Neural progenitor cell (in vitro differentiated cells): Measurements from ENCODE around the gene STON2. TPM values are rescaled to one million over a fixed set of nuclear protein-coding genes. Genes with fewer than 3 reads are reported as not detected.
A peak's percentile ranks its signal among the peaks of the same experiment; 100 is the strongest.

Experiments used
- DNase-seq: peaks from one replicate; pipeline ENCODE4 v3.0.0-alpha.2; 2016; ENCODE audit warnings: low spot score
- H2AFZ ChIP-seq: fragments of 200-600 bp; sonication (generic); replicated peaks from 2 replicates; pipeline ENCODE4 v1.6.1; 2016; ENCODE audit warnings: antibody characterized with exemption
- H3F3A ChIP-seq: fragments of 200-600 bp; sonication (generic); 2 replicates; pipeline ENCODE4 v1.6.1; 2016; ENCODE audit warnings: antibody characterized with exemption, low read depth
- H3K27ac ChIP-seq: fragments of 200-600 bp; sonication (generic); 2 replicates; pipeline ENCODE4 v1.5.1; 2016; ENCODE audit warnings: mild to moderate bottlenecking
- H3K27me3 ChIP-seq: fragments of 200-600 bp; sonication (generic); 2 replicates; pipeline ENCODE4 v1.6.1; 2016; ENCODE audit warnings: mild to moderate bottlenecking, moderate library complexity
- H3K36me3 ChIP-seq: fragments of 200-600 bp; sonication (generic); 2 replicates; pipeline ENCODE4 v1.5.1; 2016
- H3K4me1 ChIP-seq: fragments of 200-600 bp; sonication (generic); 2 replicates; pipeline ENCODE4 v1.6.1; 2016; ENCODE audit warnings: mixed run types
- H3K4me2 ChIP-seq: fragments of 200-600 bp; sonication (generic); 2 replicates; pipeline ENCODE4 v1.6.1; 2016
- H3K4me3 ChIP-seq: fragments of 200-600 bp; sonication (generic); 2 replicates; pipeline ENCODE4 v1.5.1; 2016
- H3K79me2 ChIP-seq: fragments of 200-600 bp; sonication (generic); 2 replicates; pipeline ENCODE4 v1.6.1; 2016; ENCODE audit warnings: low read depth
- H3K9ac ChIP-seq: fragments of 200-600 bp; sonication (generic); 2 replicates; pipeline ENCODE4 v1.6.1; 2016
- H3K9me3 ChIP-seq: fragments of 200-600 bp; sonication (generic); 2 replicates; pipeline ENCODE4 v1.5.1; 2016; ENCODE audit warnings: low read depth
- H4K20me1 ChIP-seq: fragments of 200-600 bp; sonication (generic); 2 replicates; pipeline ENCODE4 v1.6.1; 2016; ENCODE audit warnings: low read depth
- H3K27ac Mint-ChIP-seq: 3 replicates; pipeline ENCODE4 v1.8.0; 2021; ENCODE audit warnings: mixed read lengths
- H3K27me3 Mint-ChIP-seq: 2 replicates; pipeline ENCODE4 v1.8.0; 2022; ENCODE audit warnings: low read depth, mild to moderate bottlenecking, inconsistent platforms, moderate library complexity, mixed read lengths; ENCODE audit not compliant: insufficient read depth
- H3K36me3 Mint-ChIP-seq: 3 replicates; pipeline ENCODE4 v1.8.0; 2021; ENCODE audit warnings: mixed read lengths
- H3K4me1 Mint-ChIP-seq: 3 replicates; pipeline ENCODE4 v1.8.0; 2021; ENCODE audit warnings: mixed read lengths
- H3K4me3 Mint-ChIP-seq: 3 replicates; pipeline ENCODE4 v1.8.0; 2021; ENCODE audit warnings: mild to moderate bottlenecking, moderate library complexity, mixed read lengths
- H3K9me3 Mint-ChIP-seq: 3 replicates; pipeline ENCODE4 v1.8.0; 2020; ENCODE audit warnings: mixed read lengths
- CTCF ChIP-seq: fragments of 200-600 bp; sonication (generic); IDR thresholded peaks from 2 replicates; pipeline ENCODE4 v1.5.1; 2017; ENCODE audit warnings: antibody characterized with exemption, mild to moderate bottlenecking
- EZH2 ChIP-seq: fragments of 200-600 bp; sonication (generic); IDR thresholded peaks from 2 replicates; pipeline ENCODE4 v1.6.1; 2017; ENCODE audit warnings: antibody characterized with exemption, mild to moderate bottlenecking, moderate library complexity
- EZH2phosphoT487 ChIP-seq: fragments of 200-600 bp; sonication (generic); IDR thresholded peaks from 2 replicates; pipeline ENCODE4 v1.6.1; 2017; ENCODE audit warnings: antibody characterized with exemption
- total RNA-seq: library from RNA; depleted of rRNA; stranded (reverse); fragments of >200 nt; gene quantifications from 2 replicates; pipeline ENCODE4 v1.2.3, GENCODE V29; 2015; ENCODE audit warnings: low replicate concordance

Gene STON2
- total RNA-seq, 1 donor from 2014 or later = 31.1 TPM

DNA sequence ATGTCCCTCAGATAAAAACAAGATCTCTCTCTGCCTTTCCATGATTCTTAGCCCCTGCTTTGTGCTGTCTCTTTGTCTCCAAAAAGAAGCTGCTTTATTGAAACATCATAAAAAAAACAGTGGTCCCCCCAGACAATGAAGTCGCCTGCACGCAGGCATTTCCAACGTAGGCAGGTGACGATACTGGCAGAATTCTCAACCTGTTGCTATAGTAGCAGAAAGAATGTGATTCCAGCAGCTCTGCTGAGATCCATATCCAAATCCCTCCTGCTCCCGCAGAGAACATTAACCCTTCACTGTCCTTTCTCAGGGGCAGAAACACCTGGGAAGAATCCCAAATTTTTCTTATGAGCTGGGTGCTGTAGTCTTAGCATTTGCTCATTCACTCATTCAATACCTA lies 84.8 kb downstream of the STON2 start:
- Histone ChIP-seq H3K9ac (no peak overlapping the region), H3K27ac (peak overlapping the region; percentile 69), H3K9me3 (no peaks in the 10 kb centered on the region), H2AFZ (no peak overlapping the region), H3K4me1 (peaks cover 56% of the 10 kb centered on the region), H3K4me2 (peak overlapping the region; percentile 57), H3K79me2 (no peaks in the 10 kb centered on the region), H3K27me3 (no peaks in the 10 kb centered on the region), H3K36me3 (no peaks in the 10 kb centered on the region), H3F3A (peaks cover 38% of the 10 kb centered on the region), H4K20me1 (no peaks in the 10 kb centered on the region), H3K4me3 (peak overlapping the region; percentile 21)
- peak; percentile 71 for DNase-seq
- Mint-ChIP-seq H3K27me3 (peaks cover 3% of the 10 kb centered on the region), H3K4me1 (peaks cover 66% of the 10 kb centered on the region), H3K36me3 (peaks cover 31% of the 10 kb centered on the region), H3K9me3 (peaks cover 22% of the 10 kb centered on the region), H3K4me3 (peak overlapping the region; percentile 41), H3K27ac (peak overlapping the region; percentile 99)
- TF ChIP-seq EZH2phosphoT487 (no peak), CTCF (no peak), EZH2 (no peak)

DNA sequence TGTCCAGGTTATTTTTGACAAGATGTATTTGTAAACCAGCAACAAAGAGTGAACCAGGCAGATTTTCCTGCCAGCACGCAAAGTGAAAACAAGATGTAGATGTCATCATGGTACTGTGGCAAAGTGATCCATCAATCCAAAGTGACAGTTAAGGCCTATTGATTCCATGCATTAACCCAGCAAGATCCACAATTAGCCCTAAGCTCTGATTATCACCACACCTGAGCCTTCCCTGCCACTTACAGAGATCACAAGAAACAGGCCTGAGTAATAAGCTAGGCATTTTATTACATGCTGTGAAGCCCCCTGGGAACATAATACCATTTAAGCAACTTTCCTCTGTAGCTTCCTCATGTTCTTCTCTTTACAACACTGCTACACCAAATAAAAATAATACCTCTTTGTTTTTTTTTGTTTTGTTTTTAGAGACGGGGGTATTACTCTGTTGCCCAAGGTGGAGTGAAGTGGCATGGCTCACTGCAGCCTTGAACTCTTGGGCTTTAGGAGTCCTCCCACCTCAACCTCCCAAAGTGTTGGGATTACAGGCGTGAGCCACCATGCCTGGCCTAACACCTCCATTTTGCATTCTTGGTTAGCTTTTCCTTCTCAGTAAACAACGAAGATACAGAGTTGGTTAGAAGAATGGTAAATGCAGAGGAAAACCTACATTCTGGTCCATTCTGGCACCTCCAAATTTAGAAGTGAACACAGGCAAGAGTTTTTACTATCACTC lies 85.5 kb downstream of the STON2 start:
- H3K27me3 ChIP-seq = no peaks in the 10 kb centered on the region
- no peaks in the 10 kb centered on the region for H3K36me3 ChIP-seq
- H3K36me3 Mint-ChIP-seq = peaks cover 26% of the 10 kb centered on the region
- DNase-seq = no peak
- no peaks in the 10 kb centered on the region for H3K9me3 ChIP-seq
- peaks cover 17% of the 10 kb centered on the region for H3K9me3 Mint-ChIP-seq
- no peak overlapping the region for H3K9ac ChIP-seq
- H3F3A ChIP-seq = peaks cover 38% of the 10 kb centered on the region
- peak overlapping the region; percentile 69 for H3K27ac ChIP-seq
- peak overlapping the region; percentile 41 for H3K4me3 Mint-ChIP-seq
- TF ChIP-seq EZH2phosphoT487 (no peak), EZH2 (no peak), CTCF (no peak)
- no peak overlapping the region for H2AFZ ChIP-seq
- peak overlapping the region; percentile 99 for H3K27ac Mint-ChIP-seq
- peaks cover 3% of the 10 kb centered on the region for H3K27me3 Mint-ChIP-seq
- H3K4me1 Mint-ChIP-seq = peaks cover 69% of the 10 kb centered on the region
- H3K4me3 ChIP-seq = peak overlapping the region; percentile 21
- H3K4me1 ChIP-seq = peaks cover 56% of the 10 kb centered on the region
- H3K79me2 ChIP-seq = no peaks in the 10 kb centered on the region
- no peaks in the 10 kb centered on the region for H4K20me1 ChIP-seq
- peak overlapping the region; percentile 57 for H3K4me2 ChIP-seq

GRCh38 chr14:81313775-81314429 lies 86.2 kb downstream of the STON2 start:
- H3K27ac ChIP-seq = no peak overlapping the region
- TF ChIP-seq EZH2 = no peak
- no peak for TF ChIP-seq EZH2phosphoT487
- no peak for TF ChIP-seq CTCF
- no peaks in the 10 kb centered on the region for H3K36me3 ChIP-seq
- peak overlapping the region; percentile 57 for H3K4me2 ChIP-seq
- Mint-ChIP-seq H3K27ac (peak overlapping the region; percentile 53), H3K9me3 (peaks cover 17% of the 10 kb centered on the region), H3K27me3 (peaks cover 3% of the 10 kb centered on the region), H3K36me3 (peaks cover 26% of the 10 kb centered on the region), H3K4me3 (peak overlapping the region; percentile 22), H3K4me1 (peaks cover 72% of the 10 kb centered on the region)
- peaks cover 38% of the 10 kb centered on the region for H3F3A ChIP-seq
- no peak overlapping the region for H3K9ac ChIP-seq
- H3K79me2 ChIP-seq = no peaks in the 10 kb centered on the region
- no peak overlapping the region for H3K4me3 ChIP-seq
- no peak overlapping the region for H2AFZ ChIP-seq
- no peaks in the 10 kb centered on the region for H3K27me3 ChIP-seq
- DNase-seq = no peak
- H3K4me1 ChIP-seq = peaks cover 56% of the 10 kb centered on the region
- no peaks in the 10 kb centered on the region for H4K20me1 ChIP-seq
- no peaks in the 10 kb centered on the region for H3K9me3 ChIP-seq
